Measurements from ENCODE around the gene FOXB2. TPM values are rescaled to one million over a fixed set of nuclear protein-coding genes. Genes with fewer than 3 reads are reported as not detected.

The FOXB2 gene
- polyA plus RNA-seq, 1 donor = not detected

GRCh38 chr9:77066388-77066787 is 46.9 kb downstream of the FOXB2 start:
- no peak for DNase-seq

Other genes with a start within 250 kb of the FOXB2 start
- gene PRUNE2, start 113.5 kb upstream of the FOXB2 start, polyA plus RNA-seq (ENCODE audit: insufficient read length) = 10.6 TPM
- 19.3 TPM for gene VPS13A, start 157.9 kb downstream of the FOXB2 start, polyA plus RNA-seq (ENCODE audit: insufficient read length)

Data from hindlimb muscle (tissue), 1 donor.